ENCODE results near the gene ELF2.

GRCh38 chr4:139042981-139043460, 134.0 kb downstream of the ELF2 start:
- TF ChIP-seq CTCF (conservative IDR thresholded peaks at IDR 0.05; ENCODE audit: low read length) (no peak), EZH2phosphoT487 (IDR thresholded peaks at IDR 0.05; ENCODE audit: borderline replicate concordance) (no peak)
